Stimulated activated CD8-positive, alpha-beta memory T cell treated with anti-CD3 and anti-CD28 coated beads, Interleukin-7, amount 100 ng/mL, for 1 hour (primary cell): ENCODE data around the gene PTPRG.
A peak's percentile ranks its signal among the peaks of the same experiment; 100 is the strongest.

Experiments
- DNase-seq, 2 donors: peaks; one replicate each; pipeline ENCODE4 v3.0.0-alpha.2; 2020; ENCODE audit warnings: low read depth in 2 of 2

PTPRG gene

GRCh38 chr3:61928039-61928438 lies 366.7 kb downstream of the PTPRG start:
- DNase-seq: no peak

- no peak for DNase-seq
Measured at GRCh38 chr3:61928776-61929314, 367.5 kb downstream of the PTPRG start.

- no peak for DNase-seq
Measured at GRCh38 chr3:61929617-61930016, 368.2 kb downstream of the PTPRG start.

GRCh38 chr3:61932499-61932898 lies 371.1 kb downstream of the PTPRG start:
- no peak for DNase-seq

- DNase-seq: no peak
Measured at GRCh38 chr3:61933798-61934504, 372.6 kb downstream of the PTPRG start.

- no peak for DNase-seq
Measured at GRCh38 chr3:61934505-61934871, 373.1 kb downstream of the PTPRG start.

- no peak for DNase-seq
Measured at GRCh38 chr3:61935814-61936213, 374.4 kb downstream of the PTPRG start.

- peak in 1 of 2 donors; percentile 1 for DNase-seq
Measured at GRCh38 chr3:61936344-61936937, 375.1 kb downstream of the PTPRG start.

GRCh38 chr3:61937477-61937876 lies 376.1 kb downstream of the PTPRG start:
- DNase-seq: no peak

- no peak for DNase-seq
Measured at GRCh38 chr3:61938878-61939549, 377.6 kb downstream of the PTPRG start.

GRCh38 chr3:61940236-61940635 lies 378.9 kb downstream of the PTPRG start:
- DNase-seq: no peak

- DNase-seq: no peak
Measured at GRCh38 chr3:61943975-61944374, 382.6 kb downstream of the PTPRG start.

GRCh38 chr3:61944726-61945125 lies 383.4 kb downstream of the PTPRG start:
- no peak for DNase-seq

GRCh38 chr3:61945657-61946056 lies 384.3 kb downstream of the PTPRG start:
- no peak for DNase-seq

- DNase-seq: no peak
Measured at GRCh38 chr3:61946570-61947324, 385.4 kb downstream of the PTPRG start.

GRCh38 chr3:61947456-61947855 lies 386.1 kb downstream of the PTPRG start:
- no peak for DNase-seq

- no peak for DNase-seq
Measured at GRCh38 chr3:61948699-61949305, 387.4 kb downstream of the PTPRG start.

GRCh38 chr3:61954097-61954540 lies 392.7 kb downstream of the PTPRG start:
- DNase-seq: no peak

- DNase-seq: no peak
Measured at GRCh38 chr3:61955483-61955882, 394.1 kb downstream of the PTPRG start.

- no peak for DNase-seq
Measured at GRCh38 chr3:61956236-61956635, 394.9 kb downstream of the PTPRG start.

GRCh38 chr3:61957259-61957658 lies 395.9 kb downstream of the PTPRG start:
- no peak for DNase-seq

GRCh38 chr3:61960976-61961375 lies 399.6 kb downstream of the PTPRG start:
- DNase-seq: no peak
